GM18861 (cell line): ENCODE measurements around the gene EIF4EBP2.

Source experiments
- ATAC-seq: cut with Tn5 transposase; IDR thresholded peaks from one replicate; pipeline ENCODE4 v1.9.1; 2021; ENCODE audit not compliant: unreplicated experiment

The EIF4EBP2 gene

GRCh38 chr10:70458329-70459060, 54.5 kb downstream of the EIF4EBP2 start:
- ATAC-seq: no peak

- no peak for ATAC-seq
These were observed 55.3 kb downstream of the EIF4EBP2 start for GRCh38 chr10:70459061-70459773.

GRCh38 chr10:70459774-70460490, 56.0 kb downstream of the EIF4EBP2 start:
- no peak for ATAC-seq

- no peak for ATAC-seq
These were observed 57.7 kb downstream of the EIF4EBP2 start for GRCh38 chr10:70461397-70462348.

GRCh38 chr10:70462349-70462984, 58.5 kb downstream of the EIF4EBP2 start:
- no peak for ATAC-seq

GRCh38 chr10:70465278-70465677, 61.3 kb downstream of the EIF4EBP2 start:
- no peak for ATAC-seq

GRCh38 chr10:70465832-70466231, 61.9 kb downstream of the EIF4EBP2 start:
- ATAC-seq: no peak

- ATAC-seq: no peak
These were observed 63.0 kb downstream of the EIF4EBP2 start for GRCh38 chr10:70466951-70467350.

GRCh38 chr10:70472799-70473454, 69.0 kb downstream of the EIF4EBP2 start:
- no peak for ATAC-seq

- no peak for ATAC-seq
These were observed 70.8 kb downstream of the EIF4EBP2 start for GRCh38 chr10:70474780-70475179.

GRCh38 chr10:70475661-70476060, 71.7 kb downstream of the EIF4EBP2 start:
- ATAC-seq: no peak

GRCh38 chr10:70476249-70477035, 72.5 kb downstream of the EIF4EBP2 start:
- ATAC-seq: no peak

GRCh38 chr10:70477661-70478162, 73.8 kb downstream of the EIF4EBP2 start:
- ATAC-seq: no peak
